WERI-Rb-1 (cell line): ENCODE measurements around the gene C6orf120.

Source experiments
- DNase-seq: peaks from one replicate; pipeline ENCODE4 v3.0.0-alpha.2; 2020
- H3K27ac ChIP-seq: fragments of 250-450 bp; sonication (Bioruptor Pico); 2 replicates; pipeline ENCODE4 v1.5.1; 2020; ENCODE audit warnings: mild to moderate bottlenecking, moderate library complexity
- H3K27me3 ChIP-seq: fragments of 250-450 bp; sonication (Bioruptor Pico); 2 replicates; pipeline ENCODE4 v1.5.1; 2021; ENCODE audit warnings: mild to moderate bottlenecking, low read depth, moderate library complexity; ENCODE audit not compliant: insufficient read depth, severe bottlenecking
- H3K36me3 ChIP-seq: fragments of 250-450 bp; sonication (Bioruptor Pico); 2 replicates; pipeline ENCODE4 v1.5.1; 2020; ENCODE audit warnings: mild to moderate bottlenecking, moderate library complexity
- H3K4me3 ChIP-seq: 2 replicates; pipeline ENCODE4 v1.5.1; 2011; ENCODE audit warnings: low read depth, mild to moderate bottlenecking, control low read depth, low read length
- H3K9me3 ChIP-seq: fragments of 250-450 bp; sonication (Bioruptor Pico); 2 replicates; pipeline ENCODE4 v1.5.1; 2021; ENCODE audit warnings: mild to moderate bottlenecking, moderate library complexity; ENCODE audit not compliant: severe bottlenecking
- CTCF ChIP-seq: IDR thresholded peaks from 2 replicates; pipeline ENCODE4 v1.5.1; 2011; ENCODE audit warnings: low read depth, mild to moderate bottlenecking, control low read depth, inconsistent platforms, low read length

The C6orf120 gene

GRCh38 chr6:169710009-169710408 is 8.1 kb downstream of the C6orf120 start:
- peaks cover 84% of the 10 kb centered on the region for H3K36me3 ChIP-seq
- H3K4me3 ChIP-seq = no peak overlapping the region
- DNase-seq = no peak
- H3K27ac ChIP-seq = no peak overlapping the region
- no peak for TF ChIP-seq CTCF
- no peaks in the 10 kb centered on the region for H3K27me3 ChIP-seq
- H3K9me3 ChIP-seq = no peaks in the 10 kb centered on the region

GRCh38 chr6:169714178-169714577 is 12.3 kb downstream of the C6orf120 start:
- TF ChIP-seq CTCF = no peak
- H3K27ac ChIP-seq = no peak overlapping the region
- H3K27me3 ChIP-seq = no peaks in the 10 kb centered on the region
- no peaks in the 10 kb centered on the region for H3K9me3 ChIP-seq
- H3K36me3 ChIP-seq = peaks cover 77% of the 10 kb centered on the region
- no peak for DNase-seq
- H3K4me3 ChIP-seq = no peak overlapping the region

GRCh38 chr6:169714595-169714994 is 12.7 kb downstream of the C6orf120 start:
- TF ChIP-seq CTCF = no peak
- Histone ChIP-seq H3K4me3 (no peak overlapping the region), H3K36me3 (peaks cover 77% of the 10 kb centered on the region), H3K9me3 (no peaks in the 10 kb centered on the region), H3K27ac (no peak overlapping the region), H3K27me3 (no peaks in the 10 kb centered on the region)
- DNase-seq = no peak

- Histone ChIP-seq H3K27me3 (no peaks in the 10 kb centered on the region), H3K4me3 (no peak overlapping the region), H3K36me3 (peaks cover 50% of the 10 kb centered on the region), H3K9me3 (no peaks in the 10 kb centered on the region), H3K27ac (no peak overlapping the region)
- no peak for TF ChIP-seq CTCF
- no peak for DNase-seq
Measured at GRCh38 chr6:169719117-169719516, 17.2 kb downstream of the C6orf120 start.

GRCh38 chr6:169720207-169720855 is 18.4 kb downstream of the C6orf120 start:
- Histone ChIP-seq H3K27me3 (no peaks in the 10 kb centered on the region), H3K9me3 (no peaks in the 10 kb centered on the region), H3K4me3 (no peak overlapping the region), H3K36me3 (peaks cover 38% of the 10 kb centered on the region), H3K27ac (no peak overlapping the region)
- no peak for TF ChIP-seq CTCF
- DNase-seq = no peak
